Inferior parietal cortex (tissue), 1 donor: ENCODE results near the gene KHDC1L.
A peak's percentile ranks its signal among the peaks of the same experiment; 100 is the strongest.
"Not testable (repeated sequence)": the region's sequence is repeated elsewhere in the genome, so short reads cannot be mapped to it uniquely, and the experiment has no call there.

Source experiments
- DNase-seq: peaks from one replicate; pipeline ENCODE4 v3.0.0-alpha.2; 2016; ENCODE audit errors: extremely low spot score

Gene KHDC1L, protein sequence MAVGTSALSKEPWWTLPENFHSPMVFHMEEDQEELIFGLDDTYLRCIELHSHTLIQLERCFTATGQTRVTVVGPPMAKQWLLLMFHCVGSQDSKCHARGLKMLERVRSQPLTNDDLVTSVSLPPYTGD

DNA sequence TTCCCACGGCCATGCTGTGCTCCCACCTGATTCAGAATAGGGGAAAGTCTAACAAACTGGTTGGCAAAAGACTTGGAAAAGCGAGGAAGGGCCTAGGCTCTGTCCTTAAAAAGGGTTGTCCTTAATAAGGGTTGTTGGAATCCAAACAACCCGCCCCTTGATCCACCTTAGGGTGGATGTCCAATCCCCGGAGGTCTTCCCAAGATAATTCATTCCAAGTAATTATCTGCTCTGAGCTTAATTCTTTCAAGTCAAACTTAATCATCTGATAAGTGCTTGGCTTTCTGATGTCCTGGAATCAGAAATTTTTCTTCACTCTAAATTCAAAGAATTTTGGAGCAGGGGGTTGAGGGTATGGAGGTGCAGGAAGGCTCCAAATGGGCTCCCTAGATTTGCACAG is at the start of gene KHDC1L:
TSS of gene KHDC1L (minus strand) at position 101 of the 400 bp plus-strand sequence. CDS start at position 13, 88 bp downstream.
- no peak for DNase-seq

DNA sequence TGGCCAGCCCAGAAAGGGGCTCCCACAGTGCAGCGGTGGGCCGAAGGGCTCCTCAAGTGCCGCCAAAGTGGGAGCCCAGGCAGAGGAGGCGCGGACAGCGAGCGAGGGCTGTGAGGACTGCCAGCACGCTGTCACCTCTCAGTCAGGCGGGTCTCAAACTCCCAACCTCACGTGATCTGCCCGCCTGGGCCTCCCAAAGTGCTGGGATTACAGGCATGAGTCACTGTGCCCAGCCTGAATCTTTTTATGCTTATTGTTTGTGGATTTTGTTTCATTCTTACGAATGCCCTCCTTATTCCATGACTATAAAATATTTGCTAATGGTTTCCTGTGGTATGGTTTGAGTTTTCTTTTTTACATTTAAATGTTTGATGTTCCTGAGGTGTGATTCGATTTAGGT is 44.0 kb upstream of the KHDC1L start:
- not testable (repeated sequence) for DNase-seq

DNA sequence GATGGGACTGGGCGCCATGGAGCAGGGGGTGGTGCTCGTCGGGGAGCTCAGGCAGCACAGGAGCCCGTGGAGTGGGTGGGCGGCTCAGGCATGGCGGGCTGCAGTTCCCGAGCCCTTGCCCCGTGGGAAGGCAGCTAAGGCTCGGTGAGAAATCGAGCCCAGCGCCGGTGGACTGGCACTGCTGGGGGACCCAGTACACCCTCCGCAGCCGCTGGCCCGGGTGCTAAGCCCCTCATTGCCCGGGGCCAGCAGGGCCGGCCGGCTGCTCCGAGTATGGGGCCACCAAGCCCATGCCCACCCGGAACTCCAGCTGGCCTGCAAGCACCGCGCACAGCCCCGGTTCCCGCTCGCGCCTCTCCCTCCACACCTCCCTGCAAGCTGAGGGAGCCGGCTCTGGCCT is 43.6 kb upstream of the KHDC1L start:
- not testable (repeated sequence) for DNase-seq

DNA sequence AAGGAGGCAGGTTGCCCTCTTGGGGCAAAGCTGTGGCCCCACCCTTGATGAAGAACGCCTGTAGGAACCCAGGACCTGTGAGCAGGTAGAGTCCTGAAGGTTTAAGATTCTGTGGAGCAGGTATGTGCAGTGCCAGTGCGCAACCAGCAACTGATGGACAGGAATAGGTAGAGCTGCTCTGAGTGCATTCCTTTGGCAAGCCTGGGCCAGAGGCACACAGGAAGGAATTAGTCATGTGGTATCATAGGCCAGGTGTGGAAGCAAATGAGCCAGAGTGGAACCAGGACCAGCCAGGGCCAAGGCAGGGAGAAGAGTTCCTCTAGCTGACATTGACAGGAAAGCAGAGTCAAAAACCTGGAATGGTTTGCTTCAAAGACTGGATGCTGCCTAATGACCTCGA is 39.1 kb upstream of the KHDC1L start:
- no peak for DNase-seq

DNA sequence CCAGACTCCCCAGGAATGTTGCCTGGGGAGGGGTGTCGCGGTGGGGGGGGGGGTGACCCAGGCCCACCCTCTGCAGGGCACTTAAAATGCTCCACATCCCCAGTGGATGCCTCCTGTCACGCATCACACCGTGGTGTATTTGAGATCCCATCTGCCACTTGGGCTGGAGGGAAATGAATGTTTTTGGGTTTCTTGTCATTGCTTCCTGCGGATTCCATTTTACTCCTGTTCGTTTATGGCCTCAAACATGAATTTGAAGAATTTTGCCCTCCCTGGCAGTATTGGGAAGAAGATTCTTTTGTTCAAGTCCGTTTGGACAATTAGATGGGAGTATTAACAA is 38.2 kb upstream of the KHDC1L start:
- no peak for DNase-seq

DNA sequence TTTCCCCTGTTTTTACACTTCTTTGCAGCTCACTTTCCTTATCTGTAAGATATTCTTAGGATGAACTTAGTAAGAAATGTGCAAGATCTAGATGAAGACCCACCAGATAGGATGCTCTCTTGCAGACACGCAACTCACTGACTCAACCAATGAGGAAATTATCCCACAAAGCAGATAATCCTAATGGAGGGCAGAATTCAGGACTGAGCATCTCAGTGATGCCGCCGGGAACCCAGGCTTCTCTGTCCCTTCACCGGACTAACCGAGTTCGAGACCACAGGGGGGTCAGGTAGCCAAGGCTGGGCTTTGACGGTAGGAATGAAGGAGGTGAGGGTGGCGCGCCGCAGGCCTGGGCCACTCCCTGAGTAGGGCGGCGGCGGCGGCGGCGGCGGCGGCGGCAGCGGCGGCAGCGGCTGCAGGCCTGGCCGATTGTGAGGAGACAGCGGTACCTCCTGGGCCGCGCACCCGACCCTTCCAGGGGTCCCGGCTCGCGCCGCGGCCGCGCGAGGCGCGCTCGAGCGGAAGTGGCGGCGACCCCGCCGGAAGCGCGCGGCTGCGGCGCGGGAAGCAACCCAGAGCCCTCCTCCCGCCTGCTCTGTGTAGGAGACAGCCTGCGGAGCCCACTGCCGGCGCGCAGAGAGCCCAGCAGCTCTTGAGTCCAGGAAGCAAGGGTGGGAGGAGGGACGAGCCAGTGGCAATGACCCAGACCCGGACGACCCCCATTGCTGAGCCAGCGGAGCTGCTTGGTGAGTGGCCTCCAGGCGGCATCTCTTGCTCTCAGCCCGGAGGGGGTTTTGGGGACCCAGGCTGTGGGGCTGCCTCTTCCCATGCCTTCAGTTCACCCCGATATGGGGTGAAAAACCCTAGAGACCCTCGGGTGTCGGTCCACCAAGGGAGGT is 37.6 kb upstream of the KHDC1L start, which contains the start of gene KHDC1:
TSS of gene KHDC1 (minus strand) at position 526 of the 899 bp plus-strand sequence. CDS start 20,679 bp downstream, outside the sequence.
- DNase-seq: peak; percentile 53

DNA sequence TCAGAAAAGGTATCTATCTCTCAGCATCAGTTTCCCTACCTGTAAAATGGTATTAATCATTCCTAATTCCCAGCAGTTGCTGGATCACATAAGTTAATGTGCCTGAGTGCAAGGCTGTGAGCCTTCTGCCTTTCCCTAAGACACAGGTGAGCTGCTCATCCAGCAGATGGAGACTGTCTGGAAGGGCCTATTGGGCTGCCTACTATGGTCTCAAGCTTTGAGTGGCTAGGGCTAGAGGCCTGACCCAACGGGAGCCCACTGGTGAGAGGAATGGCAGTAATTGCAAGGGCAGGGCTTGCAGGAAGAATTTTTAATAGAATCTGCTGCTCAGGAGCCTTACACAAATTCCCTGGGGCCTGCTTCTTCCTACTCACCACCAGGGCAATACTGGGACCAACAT is 33.4 kb upstream of the KHDC1L start:
- DNase-seq: no peak

DNA sequence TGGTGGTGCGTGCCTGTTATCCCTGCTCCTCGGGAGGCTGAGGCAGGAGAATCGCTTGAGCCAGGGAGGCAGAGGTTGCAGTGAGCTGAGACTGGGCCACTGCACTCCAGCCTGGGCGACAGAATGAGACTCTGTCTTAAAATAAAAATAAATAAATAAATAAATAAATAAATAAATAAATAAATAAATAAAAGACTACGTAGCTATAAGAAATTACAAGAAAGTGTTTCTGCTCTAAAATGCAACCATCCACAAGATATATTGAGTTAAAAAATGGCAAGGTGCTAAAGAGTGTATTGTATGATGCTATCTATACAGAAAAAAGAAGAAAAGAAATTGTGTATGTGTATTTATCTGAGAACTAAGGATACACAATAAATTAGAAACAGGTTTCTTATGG is 29.0 kb upstream of the KHDC1L start:
- not testable (repeated sequence) for DNase-seq

DNA sequence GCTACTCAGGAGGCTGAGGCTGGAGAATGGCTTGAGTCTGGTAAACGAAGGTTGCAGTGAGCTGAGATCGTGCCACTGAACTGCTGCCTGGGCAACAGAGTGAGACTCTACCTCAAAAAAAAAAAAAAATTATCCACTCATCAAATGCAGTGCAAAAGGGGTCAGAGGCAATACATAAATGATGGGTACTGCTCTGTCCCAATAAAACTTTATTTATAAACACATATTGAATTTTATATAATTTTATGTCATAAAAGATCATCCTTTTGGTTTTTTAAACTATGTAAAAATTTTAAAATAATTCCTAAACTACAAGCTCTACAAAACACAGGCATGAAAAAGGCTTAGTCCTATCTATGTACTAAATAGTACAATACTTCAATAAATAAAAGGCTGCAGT is 27.4 kb upstream of the KHDC1L start:
- DNase-seq: no peak

DNA sequence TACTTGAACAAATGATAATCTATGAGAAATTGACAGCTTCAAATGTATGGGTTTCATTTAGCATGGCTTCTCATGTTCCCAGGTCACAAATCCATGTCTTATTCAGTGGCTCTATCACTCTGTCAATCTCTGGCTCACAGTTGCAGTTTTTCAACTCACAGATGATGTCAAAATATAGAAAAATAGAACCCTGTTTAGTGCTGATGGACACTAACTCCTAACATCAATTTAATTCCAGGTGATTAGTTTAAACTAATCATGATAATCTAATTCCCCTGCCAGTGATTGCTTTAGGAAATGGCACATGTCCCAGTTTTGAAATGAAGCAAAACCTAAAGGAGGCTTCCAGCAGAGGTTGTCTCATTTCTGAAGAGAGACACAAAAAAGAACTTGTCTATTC is 24.7 kb upstream of the KHDC1L start:
- no peak for DNase-seq

DNA sequence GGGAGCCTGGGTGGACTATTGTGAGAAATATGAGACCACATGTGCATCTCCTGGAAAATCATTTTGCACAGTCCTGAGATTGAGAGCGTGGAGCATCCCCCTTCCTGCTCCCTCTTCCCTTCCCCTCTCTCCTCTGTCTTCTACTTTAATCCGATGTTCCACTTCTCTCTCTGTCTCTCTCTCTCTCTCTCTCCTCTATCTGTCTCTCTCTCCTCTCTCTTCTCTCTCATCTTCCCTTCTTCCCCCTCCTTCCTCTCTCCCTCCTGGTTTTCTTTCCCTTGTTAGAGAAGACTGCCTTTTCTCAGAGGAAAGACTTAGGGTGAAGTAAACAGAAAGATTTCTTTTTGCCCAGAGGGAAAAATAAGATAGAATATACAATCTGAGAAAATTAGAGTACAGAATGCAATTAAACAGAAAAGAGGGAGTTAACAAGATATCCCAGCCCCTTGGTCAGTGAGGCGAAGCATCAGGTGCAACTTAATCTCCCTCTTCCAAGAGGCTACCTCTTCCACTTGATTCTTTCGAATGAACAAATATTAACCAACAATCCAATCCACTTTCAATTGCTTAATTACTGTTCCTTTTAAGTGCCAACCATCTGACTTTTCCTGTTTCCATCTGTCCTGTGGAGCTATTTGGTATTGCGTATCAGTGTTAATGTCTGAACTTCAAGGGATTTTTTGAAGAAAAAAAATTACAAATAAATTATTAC is 23.1 kb upstream of the KHDC1L start:
- no peak for DNase-seq

DNA sequence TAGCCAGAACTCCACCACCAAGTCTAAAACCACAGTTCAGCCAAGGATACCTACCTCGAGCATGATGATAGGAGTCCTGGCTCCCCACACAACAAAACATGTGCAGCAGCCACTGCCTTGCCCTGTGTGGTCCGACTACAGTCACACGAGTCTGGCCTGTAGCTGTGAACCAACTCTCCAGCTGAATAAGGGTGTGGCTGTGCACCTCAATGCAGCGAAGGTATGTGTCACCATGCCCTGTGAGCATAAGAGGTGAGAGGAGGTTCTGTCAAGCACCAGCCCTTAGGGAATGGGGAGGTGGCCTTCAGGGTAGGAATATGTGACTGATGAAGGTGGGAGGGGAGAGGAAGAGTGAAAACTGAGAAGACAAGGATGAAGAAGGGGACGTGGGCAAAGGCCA is 16.7 kb upstream of the KHDC1L start:
- DNase-seq: no peak

DNA sequence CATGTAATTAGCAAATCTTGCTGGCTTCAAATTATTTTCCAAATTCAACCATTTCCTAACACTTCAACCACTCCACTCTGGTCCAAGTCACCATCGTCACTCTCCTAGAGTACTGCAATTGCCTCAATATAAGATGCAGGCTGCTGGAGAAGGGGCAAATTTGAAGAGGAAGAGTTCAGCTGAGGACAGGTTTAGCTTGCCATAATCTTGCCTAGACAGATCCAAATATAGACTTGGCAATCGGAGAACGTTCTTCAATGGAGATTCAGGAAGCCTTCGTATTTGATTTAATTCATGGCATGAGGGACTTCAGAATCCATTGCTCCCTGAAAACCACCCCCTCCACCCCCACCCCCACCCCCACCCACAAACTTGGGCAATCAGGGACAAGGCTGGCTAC is 15.4 kb upstream of the KHDC1L start:
- DNase-seq: no peak

DNA sequence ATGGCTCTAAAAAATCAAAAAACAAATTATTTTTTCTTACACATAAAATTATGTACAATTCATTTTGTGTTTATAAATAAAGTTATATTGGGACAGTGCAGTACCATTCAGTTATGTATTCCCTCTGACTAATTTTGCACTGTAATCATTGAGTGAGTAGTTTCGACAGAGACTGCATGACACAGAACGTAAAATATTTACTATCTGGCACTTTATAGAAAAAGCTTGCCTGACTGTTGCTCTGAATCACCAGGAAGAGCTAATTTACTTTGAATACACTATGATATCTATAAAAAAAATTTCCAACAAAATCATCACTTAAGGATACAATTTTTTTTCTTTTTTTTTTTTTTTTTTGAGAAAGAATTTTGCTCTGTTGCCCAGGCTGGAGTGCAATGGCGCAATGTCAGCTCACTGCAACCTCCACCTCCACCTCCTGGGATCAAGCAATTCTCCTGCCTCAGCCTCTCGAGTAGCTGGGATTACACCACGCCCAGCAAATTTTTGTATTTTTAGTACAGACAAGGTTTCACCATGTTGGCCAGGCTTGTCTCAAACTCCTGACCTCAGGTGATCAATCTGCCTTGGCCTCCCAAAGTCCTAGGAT is 11.0 kb upstream of the KHDC1L start:
- DNase-seq: no peak

DNA sequence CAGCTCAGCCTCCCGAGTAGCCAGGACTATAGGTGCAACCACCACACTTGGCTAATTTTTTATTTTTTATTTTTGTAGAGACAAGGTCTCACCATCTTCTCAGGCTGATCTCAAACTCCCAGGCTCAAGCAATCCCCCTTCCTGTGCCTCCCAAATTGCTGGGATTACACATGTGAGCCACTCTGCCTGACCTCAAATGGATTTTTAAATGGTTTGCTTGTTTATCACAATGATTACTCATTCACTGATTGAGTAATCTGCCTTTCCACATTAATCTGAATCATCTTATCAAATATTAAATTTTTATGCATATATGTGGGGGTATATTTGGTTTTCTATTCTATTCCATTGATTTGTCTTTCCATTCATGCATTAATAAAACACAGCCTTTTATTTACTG is 9.4 kb upstream of the KHDC1L start:
- DNase-seq: no peak

DNA sequence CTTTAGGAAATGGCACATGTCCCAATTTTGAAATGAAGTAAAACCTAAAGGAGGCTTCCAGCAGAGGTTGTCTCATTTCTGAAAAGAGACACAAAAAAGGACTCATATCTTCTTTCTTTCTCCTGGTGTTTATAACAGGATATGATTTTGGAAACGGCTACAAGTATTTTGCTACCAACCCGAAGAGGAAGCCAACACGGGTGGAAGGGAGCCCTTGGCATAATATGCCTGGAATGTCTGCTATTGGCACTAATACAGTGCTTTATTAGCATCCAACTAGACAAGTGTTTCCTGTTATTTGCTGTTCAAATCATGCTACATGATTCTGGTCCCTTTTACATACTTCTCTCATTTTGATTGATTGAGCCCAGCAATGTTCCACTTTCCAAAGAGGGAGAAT is 8.7 kb upstream of the KHDC1L start:
- DNase-seq: not testable (repeated sequence)

DNA sequence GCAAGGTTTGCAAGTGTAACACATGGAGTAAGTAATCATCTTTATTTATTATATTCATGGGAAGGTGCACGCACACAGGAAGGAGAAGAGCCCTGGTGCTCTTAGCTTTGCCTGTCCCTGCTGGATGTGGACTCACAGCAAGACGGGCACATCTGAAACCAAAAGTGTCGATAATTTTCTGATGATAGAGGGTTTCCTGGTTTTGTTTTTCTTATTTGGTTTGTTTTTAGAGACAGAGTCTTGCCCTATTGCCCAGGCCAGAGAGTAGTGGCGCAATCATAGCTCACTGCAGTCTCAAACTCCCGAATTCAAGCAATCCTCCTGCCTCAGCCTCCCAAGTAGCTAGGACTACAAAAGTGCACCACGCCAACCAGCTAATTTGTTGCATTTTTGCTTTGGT is 7.8 kb upstream of the KHDC1L start:
- no peak for DNase-seq

DNA sequence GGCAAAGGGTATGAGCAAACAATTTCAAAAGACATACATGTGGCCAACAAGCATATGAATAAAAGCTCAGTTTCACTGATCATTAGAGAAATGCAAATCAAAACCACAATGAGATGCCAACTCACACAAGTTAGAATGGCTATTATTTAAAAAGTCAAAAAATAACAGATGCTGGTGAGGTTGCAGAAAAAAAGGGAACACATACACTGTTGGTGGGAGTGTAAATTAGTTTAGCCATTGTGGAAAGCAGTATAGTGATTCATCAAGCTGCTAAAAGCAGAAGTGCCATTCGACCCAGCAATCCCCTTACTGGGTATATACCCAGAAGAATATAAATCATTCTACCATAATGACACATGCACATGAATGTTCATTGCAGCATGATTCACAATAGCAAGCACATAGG is 6.7 kb upstream of the KHDC1L start:
- DNase-seq: no peak

DNA sequence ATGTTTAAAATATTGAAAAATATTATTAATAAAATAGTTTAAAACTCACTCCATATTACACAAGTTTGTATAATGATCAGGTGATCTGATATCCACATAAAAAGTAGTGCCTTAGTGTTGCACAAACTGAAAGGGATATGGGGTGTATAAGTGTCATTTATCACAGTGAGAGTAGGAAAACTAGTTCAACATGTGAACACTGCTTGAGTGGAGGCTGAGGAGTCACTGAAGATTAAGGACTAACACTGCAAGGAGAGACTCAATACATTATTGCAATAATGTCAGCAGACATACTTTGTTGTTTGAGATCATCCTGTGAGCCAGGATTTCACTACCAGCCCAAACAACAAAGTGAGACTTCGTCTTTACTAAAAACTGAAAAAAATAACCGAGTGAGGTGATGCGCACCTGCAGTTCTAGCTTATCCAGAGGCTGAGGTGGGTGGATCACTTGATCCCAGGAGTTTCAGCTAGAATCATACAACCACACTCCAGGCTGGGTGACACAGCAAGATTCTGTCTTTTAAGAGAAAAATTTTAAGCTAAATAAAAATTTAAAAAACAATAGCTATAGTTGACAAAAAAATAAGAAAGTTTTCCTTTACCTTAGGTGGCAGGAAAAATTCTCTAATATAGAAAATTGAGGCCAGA is 2.4 kb upstream of the KHDC1L start:
- no peak for DNase-seq

DNA sequence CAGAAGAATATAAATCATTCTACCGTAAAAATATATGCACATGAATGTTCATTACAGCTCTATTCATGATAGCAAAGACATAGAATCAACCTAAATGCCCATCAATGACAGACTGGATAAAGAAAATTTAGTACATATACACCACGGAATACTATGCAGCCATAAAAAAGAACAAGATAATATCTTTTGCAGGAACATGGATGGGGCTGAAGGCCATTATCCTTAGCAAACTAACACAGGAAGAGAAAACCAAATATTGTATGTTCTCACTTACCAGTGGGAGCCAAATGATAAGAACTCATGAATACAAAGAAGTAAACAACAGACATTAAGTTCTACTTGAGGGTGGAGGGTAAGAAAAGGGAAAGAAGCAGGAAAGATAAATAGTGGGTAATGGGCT is 8.4 kb downstream of the KHDC1L start:
- DNase-seq: no peak

DNA sequence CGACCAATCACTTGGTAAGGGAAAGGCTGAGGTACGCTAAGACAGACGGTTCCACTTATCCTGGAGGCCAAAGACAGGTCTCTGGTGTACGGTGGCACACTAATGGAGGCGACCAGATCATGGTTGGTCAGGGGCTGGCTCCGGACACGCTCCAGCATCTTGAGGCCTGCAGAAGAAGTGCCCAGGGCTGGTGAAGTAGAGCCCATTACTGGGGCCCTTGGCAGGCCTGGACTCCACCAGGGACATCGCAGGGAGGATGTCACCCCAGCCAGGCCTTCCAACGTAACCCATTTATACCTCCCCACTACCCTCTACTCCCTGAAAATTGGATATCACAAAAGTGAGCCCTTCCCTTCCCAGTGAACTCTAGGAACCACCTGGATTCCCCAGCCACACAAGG is 16.2 kb downstream of the KHDC1L start:
- no peak for DNase-seq
